Keratinocyte (primary cell): ENCODE measurements around the gene CRKL. TPM values are rescaled to one million over a fixed set of nuclear protein-coding genes. Genes with fewer than 3 reads are reported as not detected.

Experiments used
- DNase-seq: peaks from one replicate; pipeline ENCODE4 v3.0.0-alpha.2; 2011; ENCODE audit warnings: low read depth, missing footprints, low spot score
- FAIRE-seq: peaks from 2 replicates; lab custom pipeline; 2011; peaks lifted over from hg19 to GRCh38; lab: Jason Lieb, UNC
- H2AFZ ChIP-seq: 2 replicates; pipeline ENCODE4 v1.6.0; 2012; ENCODE audit warnings: low read length, control low read depth, inconsistent platforms; ENCODE audit not compliant: control insufficient read depth
- H3K27ac ChIP-seq: 2 replicates; pipeline ENCODE4 v1.5.1; 2011; ENCODE audit warnings: low read length; ENCODE audit not compliant: control insufficient read depth, insufficient read depth
- H3K27me3 ChIP-seq: 3 replicates; pipeline ENCODE4 v1.6.0; 2011; ENCODE audit warnings: low read length; ENCODE audit not compliant: control insufficient read depth, insufficient read depth; ENCODE audit errors: extremely low read depth
- H3K36me3 ChIP-seq, 2 experiments: 2 replicates in 1 of 2; 3 replicates in 1 of 2; pipeline ENCODE4 v1.5.1; 2011; ENCODE audit warnings: low read length in 2 of 2, mild to moderate bottlenecking in 1 of 2; ENCODE audit not compliant: control insufficient read depth in 2 of 2, insufficient read depth in 2 of 2; ENCODE audit errors: extremely low read depth in 1 of 2
- H3K4me1 ChIP-seq: 3 replicates; pipeline ENCODE4 v1.5.1; 2011; ENCODE audit warnings: low read length; ENCODE audit not compliant: control insufficient read depth, insufficient read depth; ENCODE audit errors: extremely low read depth
- H3K4me2 ChIP-seq: 3 replicates; pipeline ENCODE4 v1.6.0; 2011; ENCODE audit warnings: low read depth, low read length; ENCODE audit not compliant: control insufficient read depth, insufficient read depth; ENCODE audit errors: extremely low read depth
- H3K4me3 ChIP-seq, 3 experiments: fragments of 200-600 bp in 1 of 3; sonication (generic) in 1 of 3; 2 replicates in 2 of 3; 3 replicates in 1 of 3; pipeline ENCODE4 v1.5.1; 2011 to 2016; ENCODE audit warnings: low read length in 3 of 3, mild to moderate bottlenecking in 3 of 3, control low read depth in 2 of 3, inconsistent platforms in 1 of 3, low read depth in 1 of 3, mixed read lengths in 1 of 3, mixed run types in 1 of 3, moderate library complexity in 1 of 3; ENCODE audit not compliant: control insufficient read depth in 2 of 3, insufficient read depth in 2 of 3; ENCODE audit errors: extremely low read depth in 1 of 3
- H3K79me2 ChIP-seq: 2 replicates; pipeline ENCODE4 v1.6.0; 2012; ENCODE audit warnings: low read length; ENCODE audit not compliant: control insufficient read depth, insufficient read depth
- H3K9ac ChIP-seq: 3 replicates; pipeline ENCODE4 v1.6.0; 2011; ENCODE audit warnings: low read length; ENCODE audit not compliant: control insufficient read depth, insufficient read depth; ENCODE audit errors: extremely low read depth
- H3K9me1 ChIP-seq: 3 replicates; pipeline ENCODE4 v1.6.0; 2011; ENCODE audit warnings: low read length; ENCODE audit not compliant: control insufficient read depth, insufficient read depth; ENCODE audit errors: extremely low read depth
- H3K9me3 ChIP-seq: 2 replicates; pipeline ENCODE4 v1.5.1; 2012; ENCODE audit warnings: low read depth, low read length; ENCODE audit not compliant: control insufficient read depth
- H4K20me1 ChIP-seq: 3 replicates; pipeline ENCODE4 v1.6.0; 2011; ENCODE audit warnings: low read length; ENCODE audit not compliant: control insufficient read depth, insufficient read depth; ENCODE audit errors: extremely low read depth
- EZH2 ChIP-seq: IDR thresholded peaks from one replicate; pipeline ENCODE4 v1.6.1; 2012; ENCODE audit warnings: inconsistent platforms, mild to moderate bottlenecking, low read length, moderate library complexity
- dilution Hi-C: fragments of 300-500 bp; cut with MboI; formaldehyde crosslinking; loops from one replicate; pipeline ENCODE4 v1.7.0; 2020; ENCODE audit warnings: low sequenced_read_pairs; ENCODE audit not compliant: extremely low pct_ligation_motif_present
- polyA plus RNA-seq, 5 experiments: library from polyadenylated mRNA; depleted of rRNA in 3 of 5; stranded (reverse) in 3 of 5; stranded (forward) in 1 of 5; unstranded in 1 of 5; fragments of >200 nt; gene quantifications; 1 replicate in 1 of 5; 2 replicates in 3 of 5; 3 replicates in 1 of 5; pipeline versions ENCODE4 v1.2.1 to v1.2.3, GENCODE V29; 2011 to 2012; ENCODE audit warnings: missing spikeins in 2 of 5, low read depth in 1 of 5, low replicate concordance in 1 of 5
- TF ChIP-seq, protein P1 (sequence below), 3 experiments: IDR thresholded peaks in 1 of 3; conservative IDR thresholded peaks in 1 of 3; optimal IDR thresholded peaks in 1 of 3; 2 replicates in 2 of 3; 3 replicates in 1 of 3; pipeline versions ENCODE3 to v1.5.1; 2011; ENCODE audit warnings: low read length in 3 of 3, mild to moderate bottlenecking in 3 of 3, moderate library complexity in 2 of 3, control low read depth in 1 of 3, inconsistent platforms in 1 of 3; ENCODE audit not compliant: insufficient read depth in 2 of 3; ENCODE audit errors: extremely low read depth in 1 of 3

CRKL gene
- polyA plus RNA-seq, 1 donor (not counting 4 experiments of a cell fraction or from before 2014, with no cell fraction given): 32.1 TPM

DNA sequence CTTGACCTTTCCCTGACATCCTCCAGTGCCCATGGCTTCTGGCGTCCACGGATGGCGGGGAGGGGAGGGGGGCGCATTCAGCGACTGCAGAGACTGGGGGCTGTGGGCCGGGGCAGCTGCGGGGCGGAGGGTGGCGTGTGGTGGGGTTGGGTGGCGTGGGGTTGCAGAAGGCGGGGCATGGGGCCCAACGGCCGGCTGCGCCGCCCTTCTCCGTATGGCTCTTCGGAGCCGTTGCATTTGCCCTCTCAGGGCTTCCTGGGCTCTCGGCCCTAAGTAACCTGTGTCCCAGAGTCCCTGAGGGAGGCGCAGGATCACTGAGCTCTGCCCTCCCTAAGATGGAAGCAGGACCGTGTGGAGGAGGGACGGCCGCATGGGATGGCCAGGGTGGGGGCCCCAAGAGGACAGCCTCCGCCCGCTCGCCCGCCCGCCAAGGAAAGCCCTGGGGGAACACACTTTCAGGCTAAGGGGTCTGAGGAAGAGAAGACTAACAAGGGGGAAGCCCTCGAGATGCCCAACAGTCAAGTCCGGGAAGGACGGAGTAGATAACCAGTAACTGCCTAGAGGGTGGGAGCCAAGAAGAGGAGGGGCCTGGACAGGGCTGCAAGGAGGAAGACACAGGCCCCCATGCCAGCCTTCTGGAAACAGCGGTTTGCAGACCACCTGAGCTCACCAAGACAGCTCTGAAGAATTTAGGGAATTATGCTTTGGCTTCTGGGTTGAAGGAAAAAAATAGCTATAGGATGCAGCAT, 40.6 kb downstream of the CRKL start:
- H3K27ac ChIP-seq: no peak overlapping the region

DNA sequence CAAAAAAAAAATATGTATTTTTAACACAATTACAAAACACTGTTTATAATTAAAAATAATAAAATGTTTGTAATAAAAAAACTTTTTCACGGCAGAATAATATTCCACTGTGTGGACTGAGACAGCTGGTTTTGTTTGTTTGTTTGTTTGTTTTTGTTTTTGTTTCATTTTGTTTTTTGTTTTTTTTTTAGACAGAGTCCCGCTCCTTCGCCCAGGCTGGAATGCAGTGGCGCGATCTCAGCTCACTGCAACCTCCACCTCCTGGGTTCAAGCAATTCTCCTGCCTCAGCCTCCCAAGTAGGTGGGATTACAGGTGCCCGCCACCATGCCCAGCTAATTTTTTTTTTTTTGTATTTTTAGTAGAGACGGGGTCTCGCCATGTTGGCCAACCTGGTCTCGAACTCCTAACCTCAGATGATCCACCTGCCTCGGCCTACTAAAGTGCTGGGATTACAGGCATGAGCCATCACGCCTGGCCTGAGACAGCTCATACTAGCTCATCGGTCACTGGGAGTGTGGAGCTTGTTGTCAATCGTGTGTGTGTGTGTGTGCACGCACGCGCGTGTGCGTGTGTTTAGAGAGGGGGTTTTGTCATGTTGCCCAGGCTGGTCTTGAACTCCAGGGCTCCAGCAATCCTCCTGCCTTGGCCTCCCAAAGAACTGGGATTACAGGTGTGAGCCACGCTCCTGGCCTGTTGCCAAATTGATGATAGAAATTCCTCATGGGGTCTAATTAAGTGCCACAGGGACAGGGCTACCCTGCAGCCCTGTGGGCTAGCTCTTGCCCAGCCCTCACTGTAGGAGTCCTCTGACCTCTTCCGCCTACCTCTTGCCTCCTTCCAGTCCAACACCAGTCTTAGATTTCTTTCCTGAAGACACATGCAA, 42.6 kb downstream of the CRKL start:
- H3K9ac ChIP-seq: no peak overlapping the region
- no peak overlapping the region for H3K4me2 ChIP-seq
- H3K27ac ChIP-seq: no peak overlapping the region
- peaks cover 35% of the 10 kb centered on the region for H3K4me1 ChIP-seq
- H2AFZ ChIP-seq: no peak overlapping the region
- no peaks in the 10 kb centered on the region for H3K36me3 ChIP-seq
- DNase-seq (no peak), FAIRE-seq (no peak)
- H3K9me3 ChIP-seq: no peaks in the 10 kb centered on the region
- dilution Hi-C loops: no loop called here
- no peak overlapping the region for H3K4me3 ChIP-seq
- peaks cover 3% of the 10 kb centered on the region for H3K27me3 ChIP-seq
- H3K79me2 ChIP-seq: peaks cover 2% of the 10 kb centered on the region
- H4K20me1 ChIP-seq: no peaks in the 10 kb centered on the region
- no peaks in the 10 kb centered on the region for H3K9me1 ChIP-seq
- TF ChIP-seq, protein P1, sequence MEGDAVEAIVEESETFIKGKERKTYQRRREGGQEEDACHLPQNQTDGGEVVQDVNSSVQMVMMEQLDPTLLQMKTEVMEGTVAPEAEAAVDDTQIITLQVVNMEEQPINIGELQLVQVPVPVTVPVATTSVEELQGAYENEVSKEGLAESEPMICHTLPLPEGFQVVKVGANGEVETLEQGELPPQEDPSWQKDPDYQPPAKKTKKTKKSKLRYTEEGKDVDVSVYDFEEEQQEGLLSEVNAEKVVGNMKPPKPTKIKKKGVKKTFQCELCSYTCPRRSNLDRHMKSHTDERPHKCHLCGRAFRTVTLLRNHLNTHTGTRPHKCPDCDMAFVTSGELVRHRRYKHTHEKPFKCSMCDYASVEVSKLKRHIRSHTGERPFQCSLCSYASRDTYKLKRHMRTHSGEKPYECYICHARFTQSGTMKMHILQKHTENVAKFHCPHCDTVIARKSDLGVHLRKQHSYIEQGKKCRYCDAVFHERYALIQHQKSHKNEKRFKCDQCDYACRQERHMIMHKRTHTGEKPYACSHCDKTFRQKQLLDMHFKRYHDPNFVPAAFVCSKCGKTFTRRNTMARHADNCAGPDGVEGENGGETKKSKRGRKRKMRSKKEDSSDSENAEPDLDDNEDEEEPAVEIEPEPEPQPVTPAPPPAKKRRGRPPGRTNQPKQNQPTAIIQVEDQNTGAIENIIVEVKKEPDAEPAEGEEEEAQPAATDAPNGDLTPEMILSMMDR (optimal IDR thresholded peaks at IDR 0.05 in 1 of 3, IDR thresholded peaks at IDR 0.05 in 1 of 3, conservative IDR thresholded peaks at IDR 0.05 in 1 of 3; ENCODE audit: extremely low read depth in 1 of 3, insufficient read depth in 2 of 3, low read length in 3 of 3): no peak
- no peak for TF ChIP-seq EZH2

More for the DNA sequence above, 40.6 kb downstream of the CRKL start:
- no peaks in the 10 kb centered on the region for H3K9me1 ChIP-seq
- peaks cover 6% of the 10 kb centered on the region for H3K79me2 ChIP-seq
- peaks cover 43% of the 10 kb centered on the region for H3K4me1 ChIP-seq
- no peaks in the 10 kb centered on the region for H4K20me1 ChIP-seq
- peak overlapping the region; percentile 70 for H2AFZ ChIP-seq
- dilution Hi-C loops: no loop called here
- TF ChIP-seq EZH2: no peak
- TF ChIP-seq, protein P1 (optimal IDR thresholded peaks at IDR 0.05 in 1 of 3, IDR thresholded peaks at IDR 0.05 in 1 of 3, conservative IDR thresholded peaks at IDR 0.05 in 1 of 3; ENCODE audit: extremely low read depth in 1 of 3, insufficient read depth in 2 of 3, low read length in 3 of 3): no peak
- no peak for DNase-seq
- H3K4me3 ChIP-seq: peak overlapping the region; percentile 55 to 65 (median 59)
- no peaks in the 10 kb centered on the region for H3K9me3 ChIP-seq
- FAIRE-seq: no peak
- H3K4me2 ChIP-seq: peak overlapping the region; percentile 65
- peaks cover 0 to 7% of the 10 kb centered on the region in 2 experiments for H3K36me3 ChIP-seq
- peak overlapping the region; percentile 69 for H3K9ac ChIP-seq
- H3K27me3 ChIP-seq: no peaks in the 10 kb centered on the region
